H1 (cell line): ENCODE data around the gene STAU1. TPM values are rescaled to one million over a fixed set of nuclear protein-coding genes. Genes with fewer than 3 reads are reported as not detected.

Experiments
- CTCF ChIA-PET: fragments of 300-600 bp; sonication (Branson Sonifier 250); formaldehyde crosslinking; loops from one replicate; lab custom pipeline; 2021; ENCODE audit not compliant: partially characterized antibody; lab: Charles Lee
- POLR2A ChIA-PET: fragments of 300-600 bp; sonication (Branson Sonifier 250); formaldehyde crosslinking; loops from one replicate; lab custom pipeline; 2021; ENCODE audit warnings: inconsistent platforms; ENCODE audit not compliant: partially characterized antibody; lab: Charles Lee
- DNase-seq, 2 experiments: peaks; one replicate each; pipeline versions ENCODE4 v3.0.0 to v3.0.0-alpha.2; 2010 to 2022; ENCODE audit warnings: low spot score in 2 of 2, low read depth in 1 of 2, mixed read lengths in 1 of 2
- FAIRE-seq: peaks from 2 replicates; lab custom pipeline; 2011; peaks lifted over from hg19 to GRCh38; lab: Jason Lieb, UNC
- H2AFZ ChIP-seq: 2 replicates; pipeline ENCODE4 v1.8.1; 2012; ENCODE audit warnings: low read length, inconsistent platforms
- H2AK5ac ChIP-seq: 2 replicates; pipeline ENCODE4 v1.6.1; 2013; ENCODE audit warnings: low read depth, low read length
- H2BK120ac ChIP-seq: replicated peaks from 2 replicates; pipeline ENCODE3; 2013; ENCODE audit warnings: low read depth, low read length, inconsistent platforms
- H2BK12ac ChIP-seq: 2 replicates; pipeline ENCODE4 v1.6.1; 2013; ENCODE audit warnings: low read depth, low read length
- H2BK15ac ChIP-seq: 2 replicates; pipeline ENCODE4 v1.6.1; 2013; ENCODE audit warnings: low read length
- H2BK20ac ChIP-seq: 2 replicates; pipeline ENCODE4 v1.6.1; 2013; ENCODE audit warnings: low read length
- H2BK5ac ChIP-seq: 2 replicates; pipeline ENCODE4 v1.6.1; 2013; ENCODE audit warnings: low read depth, low read length
- H3K14ac ChIP-seq: 2 replicates; pipeline ENCODE4 v1.6.1; 2013; ENCODE audit warnings: inconsistent platforms; ENCODE audit not compliant: insufficient read length
- H3K18ac ChIP-seq: 2 replicates; pipeline ENCODE4 v1.6.1; 2013; ENCODE audit warnings: low read length; ENCODE audit errors: extremely low read depth
- H3K23ac ChIP-seq: 2 replicates; pipeline ENCODE4 v1.6.1; 2013; ENCODE audit warnings: inconsistent platforms; ENCODE audit not compliant: insufficient read length
- H3K23me2 ChIP-seq: 2 replicates; pipeline ENCODE4 v1.6.1; 2013; ENCODE audit warnings: low read depth, low read length
- H3K27ac ChIP-seq: 2 replicates; pipeline ENCODE4 v1.6.1; 2011; ENCODE audit warnings: low read depth, low read length, inconsistent platforms
- H3K27me3 ChIP-seq, 4 experiments: replicated peaks in 1 of 4; 1 replicate in 1 of 4; 2 replicates in 3 of 4; pipeline versions ENCODE4 v1.6.1 to v1.8.1; 2011 to 2013; ENCODE audit warnings: low read length in 3 of 4, mild to moderate bottlenecking in 3 of 4, inconsistent platforms in 2 of 4, mixed read lengths in 2 of 4, moderate library complexity in 1 of 4; ENCODE audit not compliant: control insufficient read depth in 3 of 4, insufficient read depth in 3 of 4; ENCODE audit errors: extremely low read depth in 1 of 4
- H3K36me3 ChIP-seq, 4 experiments: 2 replicates each; pipeline versions ENCODE4 v1.6.1 to v1.8.1; 2011 to 2013; ENCODE audit warnings: mild to moderate bottlenecking in 4 of 4, low read length in 3 of 4, moderate library complexity in 2 of 4, control low read depth in 1 of 4, inconsistent platforms in 1 of 4; ENCODE audit not compliant: insufficient read depth in 4 of 4, control insufficient read depth in 2 of 4
- H3K4ac ChIP-seq: replicated peaks from 2 replicates; pipeline ENCODE3; 2013; ENCODE audit warnings: low read length, low read depth, mixed read lengths, inconsistent platforms; ENCODE audit not compliant: insufficient read length
- H3K4me1 ChIP-seq, 4 experiments: replicated peaks in 1 of 4; 1 replicate in 1 of 4; 2 replicates in 3 of 4; pipeline versions ENCODE4 v1.6.1 to v1.8.1; 2011 to 2013; ENCODE audit warnings: low read length in 3 of 4, inconsistent platforms in 2 of 4, mixed read lengths in 1 of 4; ENCODE audit not compliant: insufficient read depth in 4 of 4, control insufficient read depth in 3 of 4
- H3K4me2 ChIP-seq, 2 experiments: 2 replicates each; pipeline versions ENCODE4 v1.6.1 to v1.8.1; 2011 to 2013; ENCODE audit warnings: low read depth in 2 of 2, low read length in 2 of 2, control low read depth in 1 of 2, inconsistent platforms in 1 of 2, mild to moderate bottlenecking in 1 of 2; ENCODE audit not compliant: insufficient read depth in 1 of 2
- H3K4me3 ChIP-seq, 4 experiments: fragments of 200-600, 300-600 bp in 1 of 4; sonication (generic), shearing (Covaris generic), sonication (Bioruptor Twin) in 1 of 4; 2 replicates each; pipeline versions ENCODE4 v1.5.1 to v1.8.1; 2011 to 2016; ENCODE audit warnings: low read length in 4 of 4, low read depth in 3 of 4, control low read depth in 2 of 4, inconsistent platforms in 2 of 4, mild to moderate bottlenecking in 2 of 4, mixed read lengths in 1 of 4, moderate library complexity in 1 of 4; ENCODE audit not compliant: insufficient read depth in 2 of 4; ENCODE audit errors: extremely low read depth in 1 of 4
- H3K56ac ChIP-seq: replicated peaks from 2 replicates; pipeline ENCODE3; 2013; ENCODE audit warnings: low read depth, mild to moderate bottlenecking, mixed read lengths, low read length, inconsistent platforms; ENCODE audit not compliant: insufficient read length
- H3K79me1 ChIP-seq: 2 replicates; pipeline ENCODE4 v1.6.1; 2013; ENCODE audit warnings: low read depth, low read length, control low read depth
- H3K79me2 ChIP-seq, 2 experiments: 2 replicates each; pipeline versions ENCODE4 v1.6.1 to v1.8.1; 2012 to 2013; ENCODE audit warnings: low read length in 2 of 2, mild to moderate bottlenecking in 2 of 2, inconsistent platforms in 1 of 2; ENCODE audit not compliant: insufficient read depth in 2 of 2, control insufficient read depth in 1 of 2
- H3K9ac ChIP-seq, 4 experiments: replicated peaks in 1 of 4; 1 replicate in 1 of 4; 2 replicates in 3 of 4; pipeline versions ENCODE4 v1.6.1 to v1.8.1; 2011 to 2013; ENCODE audit warnings: low read depth in 3 of 4, low read length in 3 of 4, control low read depth in 2 of 4, mild to moderate bottlenecking in 2 of 4, moderate library complexity in 2 of 4, inconsistent platforms in 1 of 4; ENCODE audit errors: extremely low read depth in 1 of 4
- H3K9me3 ChIP-seq, 2 experiments: 2 replicates each; pipeline versions ENCODE4 v1.6.1 to v1.8.1; 2012 to 2013; ENCODE audit warnings: mild to moderate bottlenecking in 2 of 2, moderate library complexity in 2 of 2, control low read depth in 1 of 2, inconsistent platforms in 1 of 2, low read depth in 1 of 2, low read length in 1 of 2, mixed read lengths in 1 of 2; ENCODE audit not compliant: insufficient read depth in 2 of 2
- H4K20me1 ChIP-seq, 2 experiments: replicated peaks in 1 of 2; 2 replicates each; pipeline versions ENCODE3 to v1.8.1; 2011 to 2013; ENCODE audit warnings: inconsistent platforms in 2 of 2, low read length in 2 of 2, mild to moderate bottlenecking in 1 of 2; ENCODE audit not compliant: insufficient read depth in 2 of 2, control insufficient read depth in 1 of 2
- H4K5ac ChIP-seq: 2 replicates; pipeline ENCODE4 v1.6.1; 2013; ENCODE audit warnings: low read length, low read depth, mixed read lengths, inconsistent platforms; ENCODE audit not compliant: insufficient read length
- H4K8ac ChIP-seq: 2 replicates; pipeline ENCODE4 v1.8.0; 2013; ENCODE audit warnings: mild to moderate bottlenecking, moderate library complexity, low read length, inconsistent platforms; ENCODE audit not compliant: insufficient read depth; ENCODE audit errors: extremely low read depth
- H4K91ac ChIP-seq: replicated peaks from 2 replicates; pipeline ENCODE3; 2013; ENCODE audit warnings: low read length, mixed read lengths, inconsistent platforms; ENCODE audit not compliant: insufficient read length
- CTBP2 ChIP-seq: IDR thresholded peaks from 2 replicates; pipeline ENCODE4 v1.7.0; 2011; ENCODE audit warnings: borderline replicate concordance, mild to moderate bottlenecking, moderate library complexity, mixed read lengths, low read length; ENCODE audit not compliant: insufficient read depth, insufficient read length
- KDM4A ChIP-seq: IDR thresholded peaks from one replicate; pipeline ENCODE4 v1.7.1; 2012; ENCODE audit warnings: low read depth, mild to moderate bottlenecking, moderate library complexity, low read length, inconsistent platforms; ENCODE audit not compliant: severe bottlenecking
- RBBP5 ChIP-seq: IDR thresholded peaks from 2 replicates; pipeline ENCODE4 v1.7.1; 2012; ENCODE audit warnings: low read depth, mild to moderate bottlenecking, inconsistent platforms, low read length, moderate library complexity, borderline replicate concordance
- YY1 ChIP-seq: IDR thresholded peaks from 2 replicates; pipeline ENCODE4 v1.6.1; 2011; ENCODE audit warnings: low read depth, mild to moderate bottlenecking, low read length
- WGBS, 2 experiments: shearing (Covaris generic) in 1 of 2; methylation state at CpG; one replicate each; pipeline versions ENCODE4 v1.1.6 to v1.1.7; 2013 to 2015; ENCODE audit warnings: low lambda C conversion rate in 2 of 2, mixed read lengths in 2 of 2, inconsistent platforms in 1 of 2, low coverage in 1 of 2, missing lambda C conversion rate in 1 of 2; ENCODE audit not compliant: insufficient replicate concordance in 2 of 2, insufficient coverage in 1 of 2, insufficient read length in 1 of 2; ENCODE audit errors: extremely low coverage in 1 of 2, missing lambda C conversion rate in 1 of 2; 5-methylcytosine and 5-hydroxymethylcytosine counted together
- polyA plus RNA-seq, 7 experiments: library from polyadenylated mRNA; depleted of rRNA in 3 of 7; stranded (reverse) in 5 of 7; unstranded in 2 of 7; fragments of >200 nt in 5 of 7; fragments of 200-250 nt in 2 of 7; gene quantifications; 1 replicate in 5 of 7; 2 replicates in 1 of 7; 4 replicates in 1 of 7; pipeline versions ENCODE4 v1.2.1 to v1.2.3, GENCODE V29; 2011 to 2013; ENCODE audit warnings: missing spikeins in 2 of 7, mixed read lengths in 2 of 7
- total RNA-seq: library from RNA; stranded (reverse); fragmentation: NEBNext Ultra II Directional; extraction: Animal tissue kit (Norgen Biotek cat#: 25700); gene quantifications from 2 replicates; pipeline ENCODE4 v1.2.1, GENCODE V29; 2021
- TF ChIP-seq, protein P1 (sequence below), 3 experiments: IDR thresholded peaks; 1 replicate in 2 of 3; 2 replicates in 1 of 3; pipeline versions ENCODE4 v1.5.1 to v1.6.1; 2011; ENCODE audit warnings: low read length in 3 of 3, mild to moderate bottlenecking in 3 of 3, inconsistent platforms in 2 of 3, low read depth in 1 of 3, moderate library complexity in 1 of 3; ENCODE audit not compliant: insufficient read depth in 1 of 3; ENCODE audit errors: control extremely low read depth in 1 of 3

Gene STAU1
- total and polyA plus RNA-seq, 2 of the 8 experiments (the other 6 are each of a cell fraction or from before 2014, with no cell fraction given): 41.4 to 107 TPM

DNA sequence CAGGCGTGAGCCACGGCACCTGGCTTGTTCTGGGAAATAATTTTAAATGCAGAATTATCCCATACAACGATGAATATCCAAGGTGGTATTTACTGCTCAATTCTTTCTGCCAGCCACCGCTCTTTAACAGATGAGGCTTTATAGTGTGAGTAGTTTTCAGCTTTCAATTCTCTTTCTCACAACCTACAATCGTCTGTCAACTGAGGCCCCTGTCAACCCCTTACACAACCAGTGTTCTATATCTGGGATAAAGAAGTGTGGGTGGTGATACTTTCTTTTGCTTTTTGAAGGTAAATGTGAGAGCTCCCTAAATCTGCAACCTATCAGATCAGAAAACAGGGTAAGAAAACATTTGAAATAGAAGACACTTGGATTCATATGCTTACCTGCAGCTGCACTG, 22.5 kb downstream of the STAU1 start:
- DNase-seq: no peak
- no peaks in the 10 kb centered on the region for H3K4me1 ChIP-seq
- no peak overlapping the region for H4K5ac ChIP-seq
- H3K36me3 ChIP-seq: peaks cover 0 to 9% (median 7%) of the 10 kb centered on the region in 4 experiments; a peak in 3 of 8 replicates
- H3K27me3 ChIP-seq: no peaks in the 10 kb centered on the region
- no peak overlapping the region for H3K4me3 ChIP-seq
- no peak overlapping the region for H3K14ac ChIP-seq
- H3K23me2 ChIP-seq: no peaks in the 10 kb centered on the region
- no peak overlapping the region for H2AK5ac ChIP-seq
- CTCF ChIA-PET: interaction anchor here (0.6 to 2.0 kb wide), 6 partner anchors 10 to 794 kb away, joined by 3 to 6 read pairs (median 3); no protein-coding TSS in a partner anchor
- no peak overlapping the region for H3K27ac ChIP-seq
- peaks cover 0 to 85% of the 10 kb centered on the region in 2 experiments; a peak in 2 of 4 replicates for H3K79me2 ChIP-seq
- no peak overlapping the region for H2BK15ac ChIP-seq
- H2BK5ac ChIP-seq: no peak overlapping the region
- POLR2A ChIA-PET: interaction anchor here (0.6 to 2.6 kb wide), 3 partner anchors 22 to 133 kb away, joined by 3 to 8 read pairs (median 3); partner anchors contain the start of gene STAU1
- H4K91ac ChIP-seq: no peak overlapping the region
- peaks cover 6% of the 10 kb centered on the region in 2 experiments for H4K20me1 ChIP-seq
- no peak overlapping the region for H2BK20ac ChIP-seq
- H3K79me1 ChIP-seq: peaks cover 4% of the 10 kb centered on the region
- no peak overlapping the region for H4K8ac ChIP-seq
- H3K56ac ChIP-seq: no peak overlapping the region
- no peak overlapping the region for H3K18ac ChIP-seq
- H2BK12ac ChIP-seq: no peak overlapping the region
- no peak for FAIRE-seq
- H2AFZ ChIP-seq: no peak overlapping the region
- H2BK120ac ChIP-seq: no peak overlapping the region
- H3K23ac ChIP-seq: no peak overlapping the region
- no peak overlapping the region for H3K4ac ChIP-seq
- H3K9me3 ChIP-seq: no peaks in the 10 kb centered on the region
- no peak overlapping the region for H3K9ac ChIP-seq
- no peak overlapping the region for H3K4me2 ChIP-seq
- WGBS, 2 experiments: 93% methylated on average over 5 of the region's 5 CpGs; no CpG with 5 or more reads in 1 of the 2 experiments
- no peak for TF ChIP-seq CTBP2
- no peak for TF ChIP-seq KDM4A
- no peak for TF ChIP-seq RBBP5
- TF ChIP-seq, protein P1, sequence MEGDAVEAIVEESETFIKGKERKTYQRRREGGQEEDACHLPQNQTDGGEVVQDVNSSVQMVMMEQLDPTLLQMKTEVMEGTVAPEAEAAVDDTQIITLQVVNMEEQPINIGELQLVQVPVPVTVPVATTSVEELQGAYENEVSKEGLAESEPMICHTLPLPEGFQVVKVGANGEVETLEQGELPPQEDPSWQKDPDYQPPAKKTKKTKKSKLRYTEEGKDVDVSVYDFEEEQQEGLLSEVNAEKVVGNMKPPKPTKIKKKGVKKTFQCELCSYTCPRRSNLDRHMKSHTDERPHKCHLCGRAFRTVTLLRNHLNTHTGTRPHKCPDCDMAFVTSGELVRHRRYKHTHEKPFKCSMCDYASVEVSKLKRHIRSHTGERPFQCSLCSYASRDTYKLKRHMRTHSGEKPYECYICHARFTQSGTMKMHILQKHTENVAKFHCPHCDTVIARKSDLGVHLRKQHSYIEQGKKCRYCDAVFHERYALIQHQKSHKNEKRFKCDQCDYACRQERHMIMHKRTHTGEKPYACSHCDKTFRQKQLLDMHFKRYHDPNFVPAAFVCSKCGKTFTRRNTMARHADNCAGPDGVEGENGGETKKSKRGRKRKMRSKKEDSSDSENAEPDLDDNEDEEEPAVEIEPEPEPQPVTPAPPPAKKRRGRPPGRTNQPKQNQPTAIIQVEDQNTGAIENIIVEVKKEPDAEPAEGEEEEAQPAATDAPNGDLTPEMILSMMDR (IDR thresholded peaks at IDR 0.05; ENCODE audit: control extremely low read depth in 1 of 3, insufficient read depth in 1 of 3, low read depth in 1 of 3, low read length in 3 of 3): no peak
- no peak for TF ChIP-seq YY1
